ENCODE results near the gene ATP5F1C.

The ATP5F1C gene

GRCh38 chr10:7853226-7853842, 65.4 kb downstream of the ATP5F1C start:
- no peak for DNase-seq (ENCODE audit: low read depth in 2 of 2)

GRCh38 chr10:7853890-7854289, 65.9 kb downstream of the ATP5F1C start:
- DNase-seq (ENCODE audit: low read depth in 2 of 2): no peak

- DNase-seq (ENCODE audit: low read depth in 2 of 2): no peak
Measured at GRCh38 chr10:7855205-7855604, 67.2 kb downstream of the ATP5F1C start.

- DNase-seq (ENCODE audit: low read depth in 2 of 2): no peak
Measured at GRCh38 chr10:7856678-7857077, 68.7 kb downstream of the ATP5F1C start.

GRCh38 chr10:7857262-7857661, 69.3 kb downstream of the ATP5F1C start:
- no peak for DNase-seq (ENCODE audit: low read depth in 2 of 2)
